CD14-positive monocyte (primary cell): ENCODE measurements around the gene PGK2. TPM values are rescaled to one million over a fixed set of nuclear protein-coding genes. Genes with fewer than 3 reads are reported as not detected.

Experiments used
- DNase-seq, 3 donors: peaks; one replicate each; pipeline ENCODE4 v3.0.0-alpha.2; 2011 to 2022
- H2AFZ ChIP-seq: 2 replicates; pipeline ENCODE4 v1.6.0; 2012; ENCODE audit warnings: mild to moderate bottlenecking, low read depth, low read length, inconsistent platforms; ENCODE audit not compliant: insufficient read depth, poor library complexity, severe bottlenecking
- H3K27ac ChIP-seq, 2 donors: 1 replicate in 1 of 2; 2 replicates in 1 of 2; pipeline ENCODE4 v1.5.1; 2012 to 2013; ENCODE audit warnings: low read length in 2 of 2, control low read depth in 1 of 2, inconsistent platforms in 1 of 2, low read depth in 1 of 2, mild to moderate bottlenecking in 1 of 2
- H3K27me3 ChIP-seq, 2 donors: one replicate each; pipeline versions ENCODE4 v1.6.0 to v1.6.1; 2011 to 2013; ENCODE audit warnings: low read length in 2 of 2; ENCODE audit not compliant: control insufficient read depth in 2 of 2, insufficient read depth in 2 of 2
- H3K36me3 ChIP-seq, 2 donors: replicated peaks in 1 of 2; 1 replicate in 1 of 2; 2 replicates in 1 of 2; pipeline versions ENCODE4 v1.5.1 to v1.6.1; 2012 to 2013; ENCODE audit warnings: low read length in 2 of 2, control low read depth in 1 of 2, inconsistent platforms in 1 of 2, mild to moderate bottlenecking in 1 of 2; ENCODE audit not compliant: insufficient read depth in 2 of 2, control insufficient read depth in 1 of 2
- H3K4me1 ChIP-seq, 2 donors: 1 replicate in 1 of 2; 2 replicates in 1 of 2; pipeline versions ENCODE4 v1.5.1 to v1.6.1; 2012 to 2013; ENCODE audit warnings: low read length in 2 of 2, control low read depth in 1 of 2, inconsistent platforms in 1 of 2, mild to moderate bottlenecking in 1 of 2, moderate library complexity in 1 of 2; ENCODE audit not compliant: insufficient read depth in 2 of 2, control insufficient read depth in 1 of 2
- H3K4me2 ChIP-seq: replicated peaks from 2 replicates; pipeline ENCODE3; 2012; ENCODE audit warnings: low read length, moderate library complexity, mild to moderate bottlenecking; ENCODE audit not compliant: poor library complexity, severe bottlenecking; ENCODE audit errors: extremely low read depth
- H3K4me3 ChIP-seq, 3 experiments: fragments of 200-600 bp in 1 of 3; sonication (generic) in 1 of 3; replicated peaks in 1 of 3; 1 replicate in 2 of 3; 2 replicates in 1 of 3; pipeline ENCODE4 v1.5.1; 2011 to 2013; ENCODE audit warnings: low read length in 3 of 3, mild to moderate bottlenecking in 3 of 3, control low read depth in 2 of 3, low read depth in 2 of 3, inconsistent platforms in 1 of 3, moderate library complexity in 1 of 3
- H3K79me2 ChIP-seq: 2 replicates; pipeline ENCODE4 v1.6.0; 2012; ENCODE audit warnings: mild to moderate bottlenecking, control low read depth, inconsistent platforms, low read length, moderate library complexity; ENCODE audit not compliant: insufficient read depth
- H3K9ac ChIP-seq: 2 replicates; pipeline ENCODE4 v1.6.0; 2017; ENCODE audit warnings: low read length, mild to moderate bottlenecking; ENCODE audit not compliant: insufficient read depth, poor library complexity, severe bottlenecking
- H3K9me3 ChIP-seq, 2 donors: replicated peaks in 1 of 2; 1 replicate in 1 of 2; 2 replicates in 1 of 2; pipeline versions ENCODE4 v1.5.1 to v1.6.1; 2012 to 2013; ENCODE audit warnings: low read length in 2 of 2, control low read depth in 1 of 2; ENCODE audit not compliant: control insufficient read depth in 1 of 2, insufficient read depth in 1 of 2
- H4K20me1 ChIP-seq: 2 replicates; pipeline ENCODE4 v1.6.0; 2012; ENCODE audit warnings: mild to moderate bottlenecking, low read length, control low read depth, moderate library complexity; ENCODE audit not compliant: insufficient read depth
- H3K27ac Mint-ChIP-seq, 7 donors: one replicate each; pipeline ENCODE4 v1.8.0; 2020; ENCODE audit warnings: mild to moderate bottlenecking in 7 of 7, mixed read lengths in 7 of 7, moderate library complexity in 6 of 7, inconsistent platforms in 2 of 7
- H3K27me3 Mint-ChIP-seq, 3 donors: one replicate each; pipeline ENCODE4 v1.8.0; 2021 to 2022; ENCODE audit warnings: low read depth in 3 of 3, mild to moderate bottlenecking in 3 of 3, mixed read lengths in 3 of 3, moderate library complexity in 3 of 3, inconsistent platforms in 1 of 3
- H3K36me3 Mint-ChIP-seq, 2 donors: one replicate each; pipeline ENCODE4 v1.8.0; 2020; ENCODE audit warnings: mixed read lengths in 2 of 2, inconsistent platforms in 1 of 2, mild to moderate bottlenecking in 1 of 2
- H3K4me1 Mint-ChIP-seq: one replicate; pipeline ENCODE4 v1.8.0; 2020; ENCODE audit warnings: mild to moderate bottlenecking, mixed read lengths
- H3K4me3 Mint-ChIP-seq, 2 donors: one replicate each; pipeline ENCODE4 v1.8.0; 2020; ENCODE audit warnings: mild to moderate bottlenecking in 2 of 2, mixed read lengths in 2 of 2, moderate library complexity in 1 of 2
- H3K9me3 Mint-ChIP-seq, 7 donors: one replicate each; pipeline ENCODE4 v1.8.0; 2020 to 2022; ENCODE audit warnings: mixed read lengths in 7 of 7, mild to moderate bottlenecking in 6 of 7, moderate library complexity in 6 of 7, inconsistent platforms in 2 of 7
- CTCF ChIP-seq: fragments of 200-600 bp; IDR thresholded peaks from one replicate; pipeline ENCODE4 v1.8.0; 2022; ENCODE audit warnings: antibody characterized with exemption, mild to moderate bottlenecking
- WGBS: methylation state at CpG from one replicate; pipeline ENCODE4 v1.1.5; 2013; ENCODE audit warnings: missing lambda C conversion rate; ENCODE audit not compliant: insufficient coverage; 5-methylcytosine and 5-hydroxymethylcytosine counted together
- intact Hi-C, 2 donors: fragments of 100-400 bp; cut with micrococcal nuclease; formaldehyde crosslinking; loops; one replicate each; pipeline versions ENCODE4 v1.15.0 to v1.15.1; 2023
- polyA plus RNA-seq, 3 donors: library from polyadenylated mRNA; depleted of rRNA in 1 of 3; unstranded in 2 of 3; stranded (reverse) in 1 of 3; fragments of 300-500 nt in 2 of 3; fragments of >200 nt in 1 of 3; fragmentation: Illumina TruSeq in 2 of 3; gene quantifications; 1 replicate in 2 of 3; 2 replicates in 1 of 3; pipeline ENCODE4 v1.2.3, GENCODE V29; 2012 to 2021

The PGK2 gene
- polyA plus RNA-seq, 3 donors = not detected

GRCh38 chr6:49736017-49736508, 51.0 kb downstream of the PGK2 start:
- Mint-ChIP-seq H3K4me1 (no peaks in the 10 kb centered on the region), H3K4me3 (no peak overlapping the region), H3K27me3 (no peaks in the 10 kb centered on the region), H3K36me3 (no peaks in the 10 kb centered on the region), H3K9me3 (peaks cover 0 to 2% (median 0%) of the 10 kb centered on the region in 7 donors), H3K27ac (no peak overlapping the region)
- H4K20me1 ChIP-seq = no peaks in the 10 kb centered on the region
- H3K4me2 ChIP-seq = no peak overlapping the region
- no peaks in the 10 kb centered on the region for H3K27me3 ChIP-seq
- DNase-seq = no peak
- intact Hi-C loops = no loop called here
- no peak overlapping the region for H3K4me3 ChIP-seq
- no peaks in the 10 kb centered on the region for H3K4me1 ChIP-seq
- no peak overlapping the region for H3K9ac ChIP-seq
- no peak for TF ChIP-seq CTCF
- H2AFZ ChIP-seq = no peak overlapping the region
- no peaks in the 10 kb centered on the region for H3K79me2 ChIP-seq
- WGBS = no CpG with 5 or more reads among the region's 4 CpGs
- no peak overlapping the region for H3K27ac ChIP-seq
- no peaks in the 10 kb centered on the region for H3K36me3 ChIP-seq
- no peaks in the 10 kb centered on the region for H3K9me3 ChIP-seq

Other genes starting within 250 kb of the PGK2 start
- gene C6orf141, start 236.6 kb downstream of the PGK2 start, polyA plus RNA-seq = not detected
- gene RHAG, start 150.4 kb downstream of the PGK2 start, polyA plus RNA-seq = not detected
- not detected for gene CRISP2, start 73.7 kb downstream of the PGK2 start, polyA plus RNA-seq
- gene CRISP3, start 42.9 kb downstream of the PGK2 start, polyA plus RNA-seq = not detected
- gene CRISP1, start 79.2 kb upstream of the PGK2 start, polyA plus RNA-seq = not detected
- gene DEFB114, start 176.9 kb upstream of the PGK2 start, polyA plus RNA-seq = not detected
- not detected for gene DEFB113, start 182.3 kb upstream of the PGK2 start, polyA plus RNA-seq
- gene DEFB110, start 234.7 kb upstream of the PGK2 start, polyA plus RNA-seq = not detected